Astrocyte (in vitro differentiated cells and primary cell): ENCODE results near the gene AFF3. TPM values are rescaled to one million over a fixed set of nuclear protein-coding genes. Genes with fewer than 3 reads are reported as not detected.

Experiments used
- DNase-seq: peaks from one replicate; pipeline ENCODE4 v3.0.0-alpha.2; 2010; ENCODE audit warnings: low read depth
- FAIRE-seq: peaks from 2 replicates; lab custom pipeline; 2011; peaks lifted over from hg19 to GRCh38; lab: Jason Lieb, UNC
- H2AFZ ChIP-seq: 2 replicates; pipeline ENCODE4 v1.6.0; 2012; ENCODE audit warnings: low read depth, low read length, inconsistent platforms
- H3K27ac ChIP-seq: 2 replicates; pipeline ENCODE4 v1.5.1; 2011; ENCODE audit warnings: low read depth, low read length, inconsistent platforms
- H3K27me3 ChIP-seq: 2 replicates; pipeline ENCODE4 v1.6.0; 2011; ENCODE audit warnings: low read length, inconsistent platforms; ENCODE audit not compliant: insufficient read depth
- H3K36me3 ChIP-seq: 2 replicates; pipeline ENCODE4 v1.5.1; 2011; ENCODE audit warnings: low read length, inconsistent platforms; ENCODE audit not compliant: insufficient read depth
- H3K4me1 ChIP-seq: 2 replicates; pipeline ENCODE4 v1.5.1; 2011; ENCODE audit warnings: low read length, inconsistent platforms; ENCODE audit not compliant: insufficient read depth
- H3K4me2 ChIP-seq: 2 replicates; pipeline ENCODE4 v1.6.0; 2012; ENCODE audit warnings: low read length, inconsistent platforms
- H3K4me3 ChIP-seq: 2 replicates; pipeline ENCODE4 v1.5.1; 2011; ENCODE audit warnings: low read depth, mild to moderate bottlenecking, low read length, inconsistent platforms; ENCODE audit not compliant: insufficient read depth
- H3K79me2 ChIP-seq: 2 replicates; pipeline ENCODE4 v1.6.0; 2012; ENCODE audit warnings: mild to moderate bottlenecking, low read length, inconsistent platforms; ENCODE audit not compliant: insufficient read depth
- H3K9ac ChIP-seq: 2 replicates; pipeline ENCODE4 v1.6.0; 2012; ENCODE audit warnings: mild to moderate bottlenecking, low read length, inconsistent platforms
- H3K9me3 ChIP-seq: 2 replicates; pipeline ENCODE4 v1.5.1; 2012; ENCODE audit warnings: low read depth, mild to moderate bottlenecking, low read length, inconsistent platforms; ENCODE audit not compliant: insufficient read depth
- H4K20me1 ChIP-seq: 2 replicates; pipeline ENCODE4 v1.6.0; 2012; ENCODE audit warnings: low read length, inconsistent platforms; ENCODE audit not compliant: insufficient read depth
- H3K27ac Mint-ChIP-seq: one replicate; pipeline ENCODE4 v1.8.0; 2021; ENCODE audit warnings: mild to moderate bottlenecking, mixed read lengths; ENCODE audit not compliant: unreplicated experiment
- H3K27me3 Mint-ChIP-seq: one replicate; pipeline ENCODE4 v1.8.0; 2021; ENCODE audit warnings: low read depth, mixed read lengths; ENCODE audit not compliant: unreplicated experiment
- H3K36me3 Mint-ChIP-seq: one replicate; pipeline ENCODE4 v1.8.0; 2021; ENCODE audit warnings: low read depth, mixed read lengths; ENCODE audit not compliant: unreplicated experiment
- H3K4me1 Mint-ChIP-seq: one replicate; pipeline ENCODE4 v1.8.0; 2021; ENCODE audit warnings: low read depth, mixed read lengths; ENCODE audit not compliant: unreplicated experiment
- H3K4me3 Mint-ChIP-seq: one replicate; pipeline ENCODE4 v1.8.0; 2021; ENCODE audit warnings: mild to moderate bottlenecking, moderate library complexity, mixed read lengths; ENCODE audit not compliant: unreplicated experiment
- H3K9me3 Mint-ChIP-seq: one replicate; pipeline ENCODE4 v1.8.0; 2021; ENCODE audit warnings: mild to moderate bottlenecking, mixed read lengths; ENCODE audit not compliant: unreplicated experiment
- CTCF ChIP-seq: IDR thresholded peaks from 2 replicates; pipeline ENCODE4 v1.5.1; 2011; ENCODE audit warnings: low read depth, mild to moderate bottlenecking, inconsistent platforms, low read length, moderate library complexity; ENCODE audit not compliant: insufficient read depth
- EZH2 ChIP-seq: IDR thresholded peaks from 2 replicates; pipeline ENCODE4 v1.6.1; 2012; ENCODE audit warnings: mild to moderate bottlenecking, low read length, inconsistent platforms; ENCODE audit not compliant: insufficient read depth
- total RNA-seq: library from RNA; stranded (reverse); gene quantifications from 2 replicates; pipeline ENCODE4 v1.2.1, GENCODE V29; 2021

AFF3 gene
- total RNA-seq, 1 donor from 2014 or later, result 14.7 TPM

- peaks cover 16% of the 10 kb centered on the region for H3K36me3 Mint-ChIP-seq
Measured at GRCh38 chr2:100050685-100051084, 91.7 kb downstream of the AFF3 start.

GRCh38 chr2:100046961-100047947, 95.1 kb downstream of the AFF3 start:
- Histone ChIP-seq H3K9me3 (no peaks in the 10 kb centered on the region), H4K20me1 (no peaks in the 10 kb centered on the region), H2AFZ (no peak overlapping the region), H3K9ac (no peak overlapping the region), H3K79me2 (no peaks in the 10 kb centered on the region), H3K4me1 (no peaks in the 10 kb centered on the region), H3K27ac (no peak overlapping the region), H3K4me2 (no peak overlapping the region), H3K4me3 (no peak overlapping the region), H3K27me3 (no peaks in the 10 kb centered on the region), H3K36me3 (no peaks in the 10 kb centered on the region)
- peaks cover 4% of the 10 kb centered on the region for H3K9me3 Mint-ChIP-seq
- H3K4me3 Mint-ChIP-seq, result no peak overlapping the region
- H3K36me3 Mint-ChIP-seq, result peaks cover 9% of the 10 kb centered on the region
- TF ChIP-seq EZH2 (no peak), CTCF (no peak)
- no peak for DNase-seq
- no peaks in the 10 kb centered on the region for H3K27me3 Mint-ChIP-seq
- H3K27ac Mint-ChIP-seq, result no peak overlapping the region
- no peaks in the 10 kb centered on the region for H3K4me1 Mint-ChIP-seq
- FAIRE-seq, result no peak

More at GRCh38 chr2:100050685-100051084, 91.7 kb downstream of the AFF3 start:
- Histone ChIP-seq H3K9ac (no peak overlapping the region), H4K20me1 (no peaks in the 10 kb centered on the region), H3K36me3 (no peaks in the 10 kb centered on the region), H2AFZ (no peak overlapping the region), H3K4me3 (no peak overlapping the region), H3K4me1 (no peaks in the 10 kb centered on the region), H3K27me3 (no peaks in the 10 kb centered on the region), H3K27ac (no peak overlapping the region), H3K4me2 (no peak overlapping the region), H3K79me2 (peaks cover 2% of the 10 kb centered on the region), H3K9me3 (no peaks in the 10 kb centered on the region)
- Mint-ChIP-seq H3K27ac (no peak overlapping the region), H3K4me1 (no peaks in the 10 kb centered on the region), H3K9me3 (peaks cover 4% of the 10 kb centered on the region), H3K4me3 (no peak overlapping the region), H3K27me3 (no peaks in the 10 kb centered on the region)
- DNase-seq, result no peak
- FAIRE-seq, result no peak
- no peak for TF ChIP-seq EZH2
- TF ChIP-seq CTCF, result no peak

- no peak for TF ChIP-seq EZH2
- TF ChIP-seq CTCF, result no peak
- no peaks in the 10 kb centered on the region for H4K20me1 ChIP-seq
- no peaks in the 10 kb centered on the region for H3K79me2 ChIP-seq
- H3K4me2 ChIP-seq, result no peak overlapping the region
- H3K4me3 Mint-ChIP-seq, result no peak overlapping the region
- peaks cover 3% of the 10 kb centered on the region for H3K36me3 Mint-ChIP-seq
- no peaks in the 10 kb centered on the region for H3K36me3 ChIP-seq
- no peaks in the 10 kb centered on the region for H3K4me1 Mint-ChIP-seq
- DNase-seq, result no peak
- no peak overlapping the region for H3K9ac ChIP-seq
- no peaks in the 10 kb centered on the region for H3K9me3 ChIP-seq
- no peaks in the 10 kb centered on the region for H3K9me3 Mint-ChIP-seq
- no peak for FAIRE-seq
- H3K27me3 ChIP-seq, result no peaks in the 10 kb centered on the region
- no peak overlapping the region for H3K27ac Mint-ChIP-seq
- no peak overlapping the region for H3K27ac ChIP-seq
- no peaks in the 10 kb centered on the region for H3K4me1 ChIP-seq
- no peaks in the 10 kb centered on the region for H3K27me3 Mint-ChIP-seq
- H2AFZ ChIP-seq, result no peak overlapping the region
- no peak overlapping the region for H3K4me3 ChIP-seq
Measured at GRCh38 chr2:100045000-100045399, 97.4 kb downstream of the AFF3 start.
